Transverse colon (tissue), 4 donors: ENCODE results near the gene H19. TPM values are rescaled to one million over a fixed set of nuclear protein-coding genes. Genes with fewer than 3 reads are reported as not detected.

Experiments
- DNase-seq: peaks from one replicate; pipeline ENCODE4 v3.0.0-alpha.2; 2019
- H3K27ac ChIP-seq, 4 donors: fragments of 200-600 bp; sonication (generic); 2 replicates each; pipeline ENCODE4 v1.5.1; 2016 to 2018; ENCODE audit warnings: inconsistent platforms in 4 of 4
- H3K27me3 ChIP-seq: fragments of 200-600 bp; sonication (generic); 2 replicates; pipeline ENCODE4 v1.5.1; 2017; ENCODE audit warnings: inconsistent platforms
- H3K36me3 ChIP-seq, 4 donors: fragments of 200-600 bp; sonication (generic); 2 replicates each; pipeline ENCODE4 v1.5.1; 2017 to 2019; ENCODE audit warnings: inconsistent platforms in 4 of 4
- H3K4me1 ChIP-seq, 4 donors: fragments of 200-600 bp; sonication (generic); 2 replicates each; pipeline ENCODE4 v1.5.1; 2017 to 2020; ENCODE audit warnings: inconsistent platforms in 4 of 4
- H3K4me3 ChIP-seq, 4 donors: fragments of 200-600 bp; sonication (generic); 1 replicate in 1 of 4; 2 replicates in 3 of 4; pipeline versions ENCODE4 v1.5.1 to v1.6.1; 2017 to 2019; ENCODE audit warnings: inconsistent platforms in 4 of 4
- H3K9me3 ChIP-seq, 2 donors: fragments of 200-600 bp; sonication (generic); 2 replicates each; pipeline ENCODE4 v1.5.1; 2017 to 2019; ENCODE audit warnings: inconsistent platforms in 2 of 2
- EP300 ChIP-seq: sonication (generic); formaldehyde crosslinking; IDR thresholded peaks from one replicate; pipeline ENCODE4 v1.6.1; 2017; ENCODE audit warnings: antibody characterized with exemption, low read depth
- POLR2A ChIP-seq: fragments of 450-650 bp; IDR thresholded peaks from one replicate; pipeline ENCODE4 v1.6.1; 2016; ENCODE audit warnings: antibody characterized with exemption, mild to moderate bottlenecking, moderate library complexity
- POLR2AphosphoS5 ChIP-seq, 3 donors: sonication (generic); formaldehyde crosslinking; IDR thresholded peaks; one replicate each; pipeline ENCODE4 v1.6.1; 2016; ENCODE audit warnings: antibody characterized with exemption in 3 of 3
- WGBS, 2 donors: methylation state at CpG; one replicate each; pipeline ENCODE4 v1.1.5; 2018; ENCODE audit warnings: low coverage in 1 of 2; 5-methylcytosine and 5-hydroxymethylcytosine counted together
- in situ Hi-C, 4 donors: fragments of 200-750 bp; cut with MboI; loops; one replicate each; pipeline versions ENCODE4 v1.15.0 to v1.15.1; 2017; ENCODE audit warnings: low sequenced_read_pairs in 3 of 4, low pct_ligation_motif_present in 1 of 4, low pct_unique_long_range_greater_than_20kb in 1 of 4
- intact Hi-C: fragments of 100-400 bp; cut with DNase I; formaldehyde crosslinking; loops from one replicate; pipeline ENCODE4 v1.15.1; 2023; ENCODE audit warnings: low total_unique reads
- total RNA-seq, 4 donors: library from RNA; depleted of rRNA; stranded (reverse); fragments of >200 nt; gene quantifications; one replicate each; pipeline ENCODE4 v1.1.0, GENCODE V29; 2016
- TF ChIP-seq, protein P1 (sequence below), 5 experiments: fragments of 200-600 bp in 3 of 5; fragments of 450-650 bp in 2 of 5; sonication (generic) in 3 of 5; IDR thresholded peaks; 1 replicate in 2 of 5; 2 replicates in 3 of 5; pipeline ENCODE4 v1.5.1; 2016 to 2017; ENCODE audit warnings: antibody characterized with exemption in 5 of 5, inconsistent platforms in 3 of 5, mild to moderate bottlenecking in 2 of 5, moderate library complexity in 1 of 5

H19 gene
- total RNA-seq, 4 donors from 2014 or later: 20.7 to 102 (median 24.7) TPM

DNA sequence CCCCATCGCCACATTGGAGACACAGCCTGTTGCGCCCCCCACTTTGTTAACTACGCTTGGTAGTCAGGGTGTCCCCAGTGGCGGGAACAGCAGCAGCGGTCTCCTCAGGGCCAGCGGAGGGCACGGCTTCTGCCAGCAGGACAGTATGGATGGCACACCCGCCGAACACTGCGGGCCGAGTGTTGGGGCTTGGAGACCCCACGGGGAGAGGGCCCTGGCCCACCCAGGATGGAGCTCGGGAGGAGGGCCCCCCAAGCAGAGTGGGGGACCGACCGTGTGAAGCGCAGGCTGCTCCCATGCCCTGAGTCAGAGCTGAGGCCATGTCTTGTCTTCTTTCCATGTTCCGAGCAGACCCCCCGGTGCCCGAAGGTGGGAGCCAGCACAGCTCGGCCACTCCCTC lies 32.7 kb downstream of the H19 start:
- intact Hi-C loops (no loop called here), in situ Hi-C loops (no loop called here)
- H3K4me3 ChIP-seq: no peak overlapping the region
- no CpG with 5 or more reads among the region's 20 CpGs for WGBS, 2 donors
- no peak overlapping the region for H3K27ac ChIP-seq
- H3K9me3 ChIP-seq: no peaks in the 10 kb centered on the region
- no peaks in the 10 kb centered on the region for H3K4me1 ChIP-seq
- no peak for DNase-seq
- no peaks in the 10 kb centered on the region for H3K36me3 ChIP-seq
- H3K27me3 ChIP-seq: no peaks in the 10 kb centered on the region
- TF ChIP-seq POLR2A (no peak), EP300 (no peak), POLR2AphosphoS5 (IDR thresholded peaks at IDR 0.05) (no peak)
- TF ChIP-seq, protein P1, sequence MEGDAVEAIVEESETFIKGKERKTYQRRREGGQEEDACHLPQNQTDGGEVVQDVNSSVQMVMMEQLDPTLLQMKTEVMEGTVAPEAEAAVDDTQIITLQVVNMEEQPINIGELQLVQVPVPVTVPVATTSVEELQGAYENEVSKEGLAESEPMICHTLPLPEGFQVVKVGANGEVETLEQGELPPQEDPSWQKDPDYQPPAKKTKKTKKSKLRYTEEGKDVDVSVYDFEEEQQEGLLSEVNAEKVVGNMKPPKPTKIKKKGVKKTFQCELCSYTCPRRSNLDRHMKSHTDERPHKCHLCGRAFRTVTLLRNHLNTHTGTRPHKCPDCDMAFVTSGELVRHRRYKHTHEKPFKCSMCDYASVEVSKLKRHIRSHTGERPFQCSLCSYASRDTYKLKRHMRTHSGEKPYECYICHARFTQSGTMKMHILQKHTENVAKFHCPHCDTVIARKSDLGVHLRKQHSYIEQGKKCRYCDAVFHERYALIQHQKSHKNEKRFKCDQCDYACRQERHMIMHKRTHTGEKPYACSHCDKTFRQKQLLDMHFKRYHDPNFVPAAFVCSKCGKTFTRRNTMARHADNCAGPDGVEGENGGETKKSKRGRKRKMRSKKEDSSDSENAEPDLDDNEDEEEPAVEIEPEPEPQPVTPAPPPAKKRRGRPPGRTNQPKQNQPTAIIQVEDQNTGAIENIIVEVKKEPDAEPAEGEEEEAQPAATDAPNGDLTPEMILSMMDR (IDR thresholded peaks at IDR 0.05): no peak

DNA sequence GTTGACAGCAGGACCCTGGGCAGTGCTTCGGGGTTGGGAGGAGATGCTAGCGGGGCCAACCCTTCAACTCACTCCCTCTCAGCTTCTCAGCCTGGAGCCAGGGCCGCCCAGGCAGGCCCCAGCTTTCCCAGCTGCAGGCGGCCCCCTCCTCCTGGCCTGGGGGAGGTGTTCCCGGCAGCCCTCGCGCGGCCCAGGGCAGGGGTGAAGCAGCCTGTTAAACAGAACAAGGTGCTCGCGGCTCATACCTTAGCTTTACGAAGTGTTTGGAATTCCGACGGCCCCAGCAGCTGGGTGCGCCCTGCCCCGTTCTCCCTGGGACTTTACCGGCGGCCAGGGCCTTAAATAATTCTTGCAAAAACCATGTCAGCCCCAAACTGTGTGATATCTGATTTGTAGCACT lies 33.3 kb downstream of the H19 start:
- DNase-seq: no peak
- no peak overlapping the region for H3K4me3 ChIP-seq
- no peak overlapping the region for H3K27ac ChIP-seq
- no peaks in the 10 kb centered on the region for H3K9me3 ChIP-seq
- in situ Hi-C loops: no loop called here
- no CpG with 5 or more reads among the region's 17 CpGs for WGBS, 2 donors
- TF ChIP-seq POLR2AphosphoS5 (IDR thresholded peaks at IDR 0.05) (no peak), POLR2A (no peak), EP300 (no peak)
- TF ChIP-seq, protein P1 (IDR thresholded peaks at IDR 0.05): no peak
- H3K27me3 ChIP-seq: no peaks in the 10 kb centered on the region
- no peaks in the 10 kb centered on the region for H3K36me3 ChIP-seq
- H3K4me1 ChIP-seq: no peaks in the 10 kb centered on the region
- intact Hi-C loops: no loop called here

DNA sequence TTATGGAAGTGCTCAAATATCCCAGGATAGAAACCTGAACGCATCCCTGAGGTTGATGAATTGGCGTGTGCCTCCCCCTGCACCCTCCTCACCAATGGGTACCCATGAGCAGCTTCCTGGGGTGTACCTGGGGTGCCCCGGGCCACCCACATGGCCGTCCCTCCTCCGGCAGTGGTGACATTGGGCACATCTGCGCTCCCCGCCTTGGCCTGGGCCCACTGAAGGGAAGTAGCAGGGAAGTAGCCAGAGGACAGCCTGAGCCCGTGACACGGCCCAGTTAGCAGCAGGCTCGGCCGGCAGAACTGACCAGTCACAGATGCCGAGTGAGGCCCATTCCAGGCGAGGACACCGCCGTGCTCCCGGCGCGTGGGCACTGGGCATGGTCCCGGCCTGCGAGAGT lies 33.8 kb downstream of the H19 start:
- Histone ChIP-seq H3K4me3 (no peak overlapping the region), H3K4me1 (no peaks in the 10 kb centered on the region), H3K27me3 (no peaks in the 10 kb centered on the region), H3K36me3 (no peaks in the 10 kb centered on the region), H3K9me3 (no peaks in the 10 kb centered on the region), H3K27ac (no peak overlapping the region)
- WGBS, 2 donors: no CpG with 5 or more reads among the region's 20 CpGs
- intact Hi-C loops: no loop called here
- in situ Hi-C loops: no loop called here
- no peak for TF ChIP-seq EP300
- no peak for TF ChIP-seq POLR2A
- DNase-seq: no peak

DNA sequence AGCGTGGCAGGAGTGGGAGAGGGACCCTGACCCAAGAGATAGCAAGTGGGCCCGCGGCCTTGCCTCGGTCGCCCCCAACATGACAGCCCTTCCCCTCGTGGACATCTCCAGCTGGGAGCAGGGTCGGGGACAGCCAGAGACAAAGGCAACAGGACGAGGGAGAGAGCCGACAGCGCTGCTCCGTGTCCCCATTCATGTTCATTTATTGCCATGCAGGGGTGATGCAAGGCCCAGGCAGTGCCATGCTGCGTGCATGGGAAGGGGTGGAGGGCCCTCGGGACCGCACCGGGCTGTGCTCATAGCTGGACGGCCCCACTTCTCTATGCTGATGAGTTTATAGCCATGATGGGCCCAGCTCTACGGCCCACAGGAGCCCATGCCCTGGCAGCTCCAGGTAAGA lies 37.9 kb downstream of the H19 start:
- in situ Hi-C loops (no loop called here), intact Hi-C loops (no loop called here)
- Histone ChIP-seq H3K9me3 (no peaks in the 10 kb centered on the region), H3K4me3 (no peak overlapping the region), H3K27ac (no peak overlapping the region), H3K4me1 (no peaks in the 10 kb centered on the region), H3K36me3 (no peaks in the 10 kb centered on the region), H3K27me3 (no peaks in the 10 kb centered on the region)
- DNase-seq: no peak
- no CpG with 5 or more reads among the region's 17 CpGs for WGBS, 2 donors
- TF ChIP-seq, protein P1 (IDR thresholded peaks at IDR 0.05): no peak
- TF ChIP-seq POLR2A (no peak), POLR2AphosphoS5 (IDR thresholded peaks at IDR 0.05) (no peak), EP300 (no peak)

DNA sequence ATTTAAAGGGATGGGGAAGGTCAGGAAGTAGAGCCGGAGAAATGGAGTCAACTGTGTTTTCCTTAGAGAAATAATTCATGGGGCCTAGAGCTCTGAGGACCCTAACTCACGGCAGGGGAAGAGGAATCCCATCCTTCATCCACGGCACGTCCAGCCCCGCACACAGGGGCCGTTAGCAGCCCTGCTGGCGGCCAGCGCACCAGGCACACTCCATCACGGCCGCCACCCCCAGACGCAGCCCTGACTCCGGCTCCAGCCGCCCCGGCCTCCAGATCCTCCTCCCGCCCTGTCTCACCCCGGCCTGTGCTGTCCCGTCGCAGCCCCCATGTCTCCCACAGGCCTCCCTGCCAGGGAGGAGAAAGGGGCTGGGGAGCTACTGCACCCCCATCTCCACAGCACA lies 39.3 kb downstream of the H19 start:
- Histone ChIP-seq H3K27me3 (no peaks in the 10 kb centered on the region), H3K27ac (no peak overlapping the region), H3K4me3 (no peak overlapping the region), H3K4me1 (no peaks in the 10 kb centered on the region), H3K9me3 (no peaks in the 10 kb centered on the region), H3K36me3 (no peaks in the 10 kb centered on the region)
- WGBS, 2 donors: no CpG with 5 or more reads among the region's 18 CpGs
- intact Hi-C loops (no loop called here), in situ Hi-C loops (no loop called here)
- TF ChIP-seq POLR2A: no peak
- TF ChIP-seq POLR2AphosphoS5 (IDR thresholded peaks at IDR 0.05): no peak
- TF ChIP-seq EP300: no peak
- TF ChIP-seq, protein P1 (IDR thresholded peaks at IDR 0.05): no peak
- no peak for DNase-seq
